HepG2 (cell line): ENCODE measurements around the gene EPO. TPM values are rescaled to one million over a fixed set of nuclear protein-coding genes. Genes with fewer than 3 reads are reported as not detected.

Experiments
- ATAC-seq: fragments of 200-7000 bp; cut with Tn5 transposase; 3 replicates; pipeline ENCODE4 v1.9.1; 2020; ENCODE audit warnings: mild to moderate bottlenecking, moderate library complexity
- BruUV-seq: library from RNA; stranded (reverse); fragments of 400-500 nt; replicated peaks from 2 replicates; lab custom pipeline; 2021; lab: Mats Ljungman, UMichigan
- CTCF ChIA-PET: fragments of 300-600 bp; formaldehyde crosslinking; extraction: SDS; loops from one replicate; lab custom pipeline; 2021; ENCODE audit warnings: low total read pairs, inconsistent platforms, low intra/inter-chr PET ratio; lab: Yijun Ruan, JAX
- POLR2A ChIA-PET: fragments of 350-600 bp; sonication (Branson Sonifier 250); formaldehyde crosslinking; loops from one replicate; lab custom pipeline; 2020; ENCODE audit warnings: antibody characterized with exemption, inconsistent platforms; lab: Yijun Ruan, JAX
- DNase-seq: peaks from one replicate; pipeline ENCODE4 v3.0.0-alpha.2; 2015; ENCODE audit warnings: low spot score
- FAIRE-seq: peaks from 3 replicates; lab custom pipeline; 2011; peaks lifted over from hg19 to GRCh38; lab: Jason Lieb, UNC
- H2AFZ ChIP-seq: one replicate; pipeline ENCODE4 v1.6.1; 2011; ENCODE audit warnings: low read length, inconsistent platforms
- H3K27ac ChIP-seq: fragments of 300-600 bp; 3 replicates; pipeline ENCODE4 v1.8.0; 2011; ENCODE audit warnings: mixed run types, mild to moderate bottlenecking, mixed read lengths, low read length, inconsistent platforms; ENCODE audit not compliant: insufficient read depth; ENCODE audit errors: extremely low read length
- H3K27me3 ChIP-seq, 2 experiments: fragments of 200-600 bp in 1 of 2; 2 replicates in 1 of 2; 3 replicates in 1 of 2; pipeline versions ENCODE4 v1.6.0 to v1.8.0; 2011; ENCODE audit warnings: low read length in 2 of 2, mild to moderate bottlenecking in 2 of 2, moderate library complexity in 2 of 2, inconsistent platforms in 1 of 2; ENCODE audit not compliant: insufficient read depth in 2 of 2, control insufficient read depth in 1 of 2
- H3K36me3 ChIP-seq, 2 experiments: fragments of 200-600 bp in 1 of 2; replicated peaks in 1 of 2; 2 replicates in 1 of 2; 3 replicates in 1 of 2; pipeline versions ENCODE4 v1.5.1 to v1.8.0; 2011; ENCODE audit warnings: low read length in 2 of 2, inconsistent platforms in 1 of 2; ENCODE audit not compliant: insufficient read depth in 2 of 2, control insufficient read depth in 1 of 2
- H3K4me1 ChIP-seq: 2 replicates; pipeline ENCODE4 v1.5.1; 2012; ENCODE audit warnings: low read length, inconsistent platforms; ENCODE audit not compliant: insufficient read depth
- H3K4me2 ChIP-seq: 2 replicates; pipeline ENCODE4 v1.6.0; 2011; ENCODE audit warnings: low read depth, low read length, inconsistent platforms
- H3K4me3 ChIP-seq, 3 experiments: fragments of 200-600 bp in 1 of 3; sonication (generic), shearing (Covaris generic) in 1 of 3; replicated peaks in 1 of 3; 2 replicates each; pipeline ENCODE4 v1.5.1; 2011 to 2016; ENCODE audit warnings: low read length in 3 of 3, inconsistent platforms in 2 of 3, low read depth in 2 of 3, mild to moderate bottlenecking in 2 of 3, control low read depth in 1 of 3, mixed read lengths in 1 of 3; ENCODE audit not compliant: insufficient read depth in 1 of 3
- H3K79me2 ChIP-seq: one replicate; pipeline ENCODE4 v1.6.1; 2011; ENCODE audit warnings: low read length, inconsistent platforms; ENCODE audit not compliant: insufficient read depth
- H3K9ac ChIP-seq: 2 replicates; pipeline ENCODE4 v1.6.0; 2011; ENCODE audit warnings: mild to moderate bottlenecking, low read depth, low read length, inconsistent platforms; ENCODE audit not compliant: insufficient read depth
- H3K9me3 ChIP-seq: 2 replicates; pipeline ENCODE4 v1.5.1; 2012; ENCODE audit warnings: mild to moderate bottlenecking, low read length
- H4K20me1 ChIP-seq: 2 replicates; pipeline ENCODE4 v1.6.0; 2011; ENCODE audit warnings: inconsistent platforms, mild to moderate bottlenecking, low read length, moderate library complexity; ENCODE audit not compliant: insufficient read depth
- AGO2 ChIP-seq: fragments of 200-400 bp; formaldehyde crosslinking; optimal IDR thresholded peaks from 2 replicates; pipeline ENCODE3; 2017; ENCODE audit warnings: mild to moderate bottlenecking, low read depth, low read length, moderate library complexity
- NPAS2 ChIP-seq: sonication (generic); formaldehyde crosslinking; IDR thresholded peaks from 2 replicates; pipeline ENCODE4 v1.8.0; 2022; ENCODE audit warnings: mild to moderate bottlenecking, missing genetic modification reagents, borderline replicate concordance
- ZNF235 ChIP-seq: sonication (generic); formaldehyde crosslinking; IDR thresholded peaks from 2 replicates; pipeline ENCODE4 v1.8.1; 2023; ENCODE audit warnings: mild to moderate bottlenecking, missing genetic modification reagents, borderline replicate concordance
- ZNF282 ChIP-seq: fragments of 450-650 bp; IDR thresholded peaks from 2 replicates; pipeline ENCODE4 v1.6.1; 2018; ENCODE audit not compliant: partially characterized antibody
- WGBS: methylation state at CpG from one replicate; pipeline ENCODE4 v1.1.6; 2017; ENCODE audit warnings: low lambda C conversion rate; 5-methylcytosine and 5-hydroxymethylcytosine counted together
- in situ Hi-C: cut with HindIII; loops from 2 replicates; pipeline ENCODE4 v1.10.0; 2017; ENCODE audit warnings: low pct_unique_long_range_greater_than_20kb; ENCODE audit not compliant: extremely low pct_ligation_motif_present
- intact Hi-C: fragments of 100-400 bp; cut with micrococcal nuclease; formaldehyde crosslinking; loops from one replicate; pipeline ENCODE4 v1.10.0; 2022; ENCODE audit not compliant: unreplicated experiment
- polyA plus RNA-seq, 8 experiments: library from polyadenylated mRNA; depleted of rRNA in 3 of 8; stranded (reverse) in 7 of 8; unstranded in 1 of 8; fragments of >200 nt; fragmentation: Illumina TruSeq in 4 of 8; extraction: Trizol in 4 of 8; gene quantifications; 2 replicates each; pipeline versions ENCODE4 v1.2.1 to v1.2.3, GENCODE V29; 2011 to 2016; ENCODE audit warnings: low read depth in 4 of 8, missing spikeins in 1 of 8, mixed read lengths in 1 of 8; ENCODE audit not compliant: insufficient read depth in 1 of 8
- total RNA-seq, 5 experiments: library from RNA; depleted of rRNA; stranded (reverse); fragments of >200 nt; fragmentation: Illumina TruSeq; extraction: Trizol; gene quantifications; 2 replicates each; pipeline ENCODE4 v1.2.3, GENCODE V29; 2016; ENCODE audit warnings: low read depth in 1 of 5
- TF ChIP-seq, protein P1 (sequence below): sonication (generic); formaldehyde crosslinking; IDR thresholded peaks from 2 replicates; pipeline ENCODE4 v1.9.0; 2022; ENCODE audit warnings: missing genetic modification reagents, mild to moderate bottlenecking, borderline replicate concordance

The EPO gene
- total and polyA plus RNA-seq, 2 of the 13 experiments (the other 11 are each of a cell fraction or from before 2014, with no cell fraction given): 10.3 to 25.7 TPM

DNA sequence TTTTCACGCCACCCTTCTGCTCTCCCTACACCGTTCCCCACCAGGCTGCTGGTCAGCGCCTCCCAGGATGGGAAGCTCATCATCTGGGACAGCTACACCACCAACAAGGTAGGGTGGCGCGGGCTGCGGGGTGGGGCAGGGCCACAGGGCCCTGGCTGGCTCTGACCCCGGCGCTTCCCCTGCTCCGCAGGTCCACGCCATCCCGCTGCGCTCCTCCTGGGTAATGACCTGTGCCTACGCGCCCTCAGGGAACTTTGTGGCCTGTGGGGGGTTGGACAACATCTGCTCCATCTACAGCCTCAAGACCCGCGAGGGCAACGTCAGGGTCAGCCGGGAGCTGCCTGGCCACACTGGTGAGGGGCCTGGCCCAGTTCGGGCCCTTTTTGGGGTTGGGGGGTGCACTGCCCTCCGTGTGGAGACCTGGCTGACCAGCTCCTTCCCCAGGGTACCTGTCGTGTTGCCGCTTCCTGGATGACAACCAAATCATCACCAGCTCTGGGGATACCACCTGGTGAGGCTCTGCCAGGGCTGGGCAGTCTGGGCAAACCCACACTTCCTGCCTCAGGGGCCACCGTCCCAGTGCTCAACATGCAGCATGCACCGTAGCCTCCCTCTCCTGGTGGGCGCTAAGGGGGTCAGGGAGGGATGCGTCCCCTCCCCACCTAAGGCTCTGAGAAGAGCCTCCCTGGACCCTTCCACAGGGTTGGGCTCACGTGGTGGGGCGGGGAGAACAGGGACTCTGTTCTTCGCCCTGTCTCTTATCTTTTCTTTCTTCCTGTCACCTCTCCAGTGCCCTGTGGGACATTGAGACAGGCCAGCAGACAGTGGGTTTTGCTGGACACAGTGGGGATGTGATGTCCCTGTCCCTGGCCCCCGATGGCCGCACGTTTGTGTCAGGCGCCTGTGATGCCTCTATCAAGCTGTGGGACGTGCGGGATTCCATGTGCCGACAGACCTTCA, 42.7 kb upstream of the EPO start:
- TF ChIP-seq ZNF282 (no peak), NPAS2 (CRISPR knock-in tag) (no peak), ZNF235 (0 out of 2 replicates have a peak, but pooled peaks have one; percentile 20), AGO2 (peak; percentile 53)
- TF ChIP-seq, protein P1, sequence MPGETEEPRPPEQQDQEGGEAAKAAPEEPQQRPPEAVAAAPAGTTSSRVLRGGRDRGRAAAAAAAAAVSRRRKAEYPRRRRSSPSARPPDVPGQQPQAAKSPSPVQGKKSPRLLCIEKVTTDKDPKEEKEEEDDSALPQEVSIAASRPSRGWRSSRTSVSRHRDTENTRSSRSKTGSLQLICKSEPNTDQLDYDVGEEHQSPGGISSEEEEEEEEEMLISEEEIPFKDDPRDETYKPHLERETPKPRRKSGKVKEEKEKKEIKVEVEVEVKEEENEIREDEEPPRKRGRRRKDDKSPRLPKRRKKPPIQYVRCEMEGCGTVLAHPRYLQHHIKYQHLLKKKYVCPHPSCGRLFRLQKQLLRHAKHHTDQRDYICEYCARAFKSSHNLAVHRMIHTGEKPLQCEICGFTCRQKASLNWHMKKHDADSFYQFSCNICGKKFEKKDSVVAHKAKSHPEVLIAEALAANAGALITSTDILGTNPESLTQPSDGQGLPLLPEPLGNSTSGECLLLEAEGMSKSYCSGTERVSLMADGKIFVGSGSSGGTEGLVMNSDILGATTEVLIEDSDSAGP: 0 out of 2 replicates have a peak, but pooled peaks have one; percentile 9
- ChIA-PET POLR2A (interaction anchor here (1.0 to 1.8 kb wide), 4 partner anchors 28 to 248 kb away, joined by 3 to 6 read pairs (median 3); partner anchors contain the start of genes MEPCE, MOSPD3 and POP7), CTCF (no interaction called here)
- BruUV-seq: no TSS peak
- in situ Hi-C loops: no loop called here
- intact Hi-C loops: no loop called here
- H3K4me2 ChIP-seq: no peak overlapping the region
- H3K27me3 ChIP-seq: no peaks in the 10 kb centered on the region
- no peak overlapping the region for H2AFZ ChIP-seq
- no peak overlapping the region for H3K27ac ChIP-seq
- H3K36me3 ChIP-seq: peaks cover 22 to 35% of the 10 kb centered on the region in 2 experiments; a peak in 4 of 5 replicates
- WGBS: 99% methylated on average over 22 of the region's 36 CpGs
- H3K9ac ChIP-seq: no peak overlapping the region
- no peak for FAIRE-seq
- H3K9me3 ChIP-seq: no peaks in the 10 kb centered on the region
- H3K79me2 ChIP-seq: peaks cover 9% of the 10 kb centered on the region
- H3K4me1 ChIP-seq: peaks cover 37% of the 10 kb centered on the region
- DNase-seq: no peak
- H4K20me1 ChIP-seq: peaks cover 8% of the 10 kb centered on the region; the same call in 1 of the 2 replicates
- H3K4me3 ChIP-seq: no peak overlapping the region
- ATAC-seq: no peak
